Body of pancreas (tissue), 4 donors: ENCODE results near the gene MIF4GD.

Source experiments
- POLR2A ChIP-seq, 3 donors: fragments of 450-650 bp; IDR thresholded peaks; one replicate each; pipeline ENCODE4 v1.6.1; 2016; ENCODE audit warnings: antibody characterized with exemption in 3 of 3, mild to moderate bottlenecking in 2 of 3
- TF ChIP-seq, protein P1 (sequence below), 7 experiments: fragments of 450-650 bp in 4 of 7; fragments of 200-600 bp in 3 of 7; sonication (generic) in 3 of 7; IDR thresholded peaks; one replicate each; pipeline ENCODE4 v1.5.1; 2016 to 2019; ENCODE audit warnings: antibody characterized with exemption in 7 of 7

DNA sequence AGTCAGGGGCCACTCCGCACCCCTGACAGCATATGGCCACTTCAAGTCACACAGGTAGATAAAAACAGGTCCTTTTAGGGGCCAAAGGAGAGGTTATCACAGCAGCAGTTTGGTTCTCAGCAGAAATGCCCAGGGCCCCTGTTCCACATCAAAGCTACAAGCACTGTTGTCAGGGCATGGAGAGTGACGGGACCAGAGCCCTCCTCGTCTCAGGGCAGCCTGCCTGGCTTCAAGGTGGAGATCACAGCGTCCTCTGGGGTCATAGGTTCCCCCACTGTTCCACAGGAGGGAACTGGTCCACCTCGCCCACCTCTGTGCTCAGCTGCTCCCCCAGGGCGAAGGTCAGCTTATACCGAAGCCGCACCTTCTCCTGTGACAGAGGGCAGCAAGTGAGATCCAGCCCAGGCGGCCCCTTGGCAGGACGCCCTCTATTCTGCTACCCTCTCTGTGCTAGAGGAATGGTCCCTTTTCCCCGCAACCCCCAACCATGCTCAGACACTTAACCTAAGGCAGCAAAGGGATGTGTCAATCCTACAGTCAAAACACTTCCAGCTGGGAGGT, 32.9 kb downstream of the MIF4GD start:
- TF ChIP-seq, protein P1, sequence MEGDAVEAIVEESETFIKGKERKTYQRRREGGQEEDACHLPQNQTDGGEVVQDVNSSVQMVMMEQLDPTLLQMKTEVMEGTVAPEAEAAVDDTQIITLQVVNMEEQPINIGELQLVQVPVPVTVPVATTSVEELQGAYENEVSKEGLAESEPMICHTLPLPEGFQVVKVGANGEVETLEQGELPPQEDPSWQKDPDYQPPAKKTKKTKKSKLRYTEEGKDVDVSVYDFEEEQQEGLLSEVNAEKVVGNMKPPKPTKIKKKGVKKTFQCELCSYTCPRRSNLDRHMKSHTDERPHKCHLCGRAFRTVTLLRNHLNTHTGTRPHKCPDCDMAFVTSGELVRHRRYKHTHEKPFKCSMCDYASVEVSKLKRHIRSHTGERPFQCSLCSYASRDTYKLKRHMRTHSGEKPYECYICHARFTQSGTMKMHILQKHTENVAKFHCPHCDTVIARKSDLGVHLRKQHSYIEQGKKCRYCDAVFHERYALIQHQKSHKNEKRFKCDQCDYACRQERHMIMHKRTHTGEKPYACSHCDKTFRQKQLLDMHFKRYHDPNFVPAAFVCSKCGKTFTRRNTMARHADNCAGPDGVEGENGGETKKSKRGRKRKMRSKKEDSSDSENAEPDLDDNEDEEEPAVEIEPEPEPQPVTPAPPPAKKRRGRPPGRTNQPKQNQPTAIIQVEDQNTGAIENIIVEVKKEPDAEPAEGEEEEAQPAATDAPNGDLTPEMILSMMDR (IDR thresholded peaks at IDR 0.05) = no peak
- TF ChIP-seq POLR2A (IDR thresholded peaks at IDR 0.05) = no peak
